CD14-positive monocyte (primary cell): ENCODE data around the gene PAMR1. TPM values are rescaled to one million over a fixed set of nuclear protein-coding genes. Genes with fewer than 3 reads are reported as not detected.

Source experiments
- DNase-seq, 3 donors: peaks; one replicate each; pipeline ENCODE4 v3.0.0-alpha.2; 2011 to 2022
- H2AFZ ChIP-seq: 2 replicates; pipeline ENCODE4 v1.6.0; 2012; ENCODE audit warnings: mild to moderate bottlenecking, low read depth, low read length, inconsistent platforms; ENCODE audit not compliant: insufficient read depth, poor library complexity, severe bottlenecking
- H3K27ac ChIP-seq, 2 donors: 1 replicate in 1 of 2; 2 replicates in 1 of 2; pipeline ENCODE4 v1.5.1; 2012 to 2013; ENCODE audit warnings: low read length in 2 of 2, control low read depth in 1 of 2, inconsistent platforms in 1 of 2, low read depth in 1 of 2, mild to moderate bottlenecking in 1 of 2
- H3K27me3 ChIP-seq, 2 donors: one replicate each; pipeline versions ENCODE4 v1.6.0 to v1.6.1; 2011 to 2013; ENCODE audit warnings: low read length in 2 of 2; ENCODE audit not compliant: control insufficient read depth in 2 of 2, insufficient read depth in 2 of 2
- H3K36me3 ChIP-seq, 2 donors: replicated peaks in 1 of 2; 1 replicate in 1 of 2; 2 replicates in 1 of 2; pipeline versions ENCODE4 v1.5.1 to v1.6.1; 2012 to 2013; ENCODE audit warnings: low read length in 2 of 2, control low read depth in 1 of 2, inconsistent platforms in 1 of 2, mild to moderate bottlenecking in 1 of 2; ENCODE audit not compliant: insufficient read depth in 2 of 2, control insufficient read depth in 1 of 2
- H3K4me1 ChIP-seq, 2 donors: 1 replicate in 1 of 2; 2 replicates in 1 of 2; pipeline versions ENCODE4 v1.5.1 to v1.6.1; 2012 to 2013; ENCODE audit warnings: low read length in 2 of 2, control low read depth in 1 of 2, inconsistent platforms in 1 of 2, mild to moderate bottlenecking in 1 of 2, moderate library complexity in 1 of 2; ENCODE audit not compliant: insufficient read depth in 2 of 2, control insufficient read depth in 1 of 2
- H3K4me2 ChIP-seq: replicated peaks from 2 replicates; pipeline ENCODE3; 2012; ENCODE audit warnings: low read length, moderate library complexity, mild to moderate bottlenecking; ENCODE audit not compliant: poor library complexity, severe bottlenecking; ENCODE audit errors: extremely low read depth
- H3K4me3 ChIP-seq, 3 experiments: fragments of 200-600 bp in 1 of 3; sonication (generic) in 1 of 3; replicated peaks in 1 of 3; 1 replicate in 2 of 3; 2 replicates in 1 of 3; pipeline ENCODE4 v1.5.1; 2011 to 2013; ENCODE audit warnings: low read length in 3 of 3, mild to moderate bottlenecking in 3 of 3, control low read depth in 2 of 3, low read depth in 2 of 3, inconsistent platforms in 1 of 3, moderate library complexity in 1 of 3
- H3K79me2 ChIP-seq: 2 replicates; pipeline ENCODE4 v1.6.0; 2012; ENCODE audit warnings: mild to moderate bottlenecking, control low read depth, inconsistent platforms, low read length, moderate library complexity; ENCODE audit not compliant: insufficient read depth
- H3K9ac ChIP-seq: 2 replicates; pipeline ENCODE4 v1.6.0; 2017; ENCODE audit warnings: low read length, mild to moderate bottlenecking; ENCODE audit not compliant: insufficient read depth, poor library complexity, severe bottlenecking
- H3K9me3 ChIP-seq, 2 donors: replicated peaks in 1 of 2; 1 replicate in 1 of 2; 2 replicates in 1 of 2; pipeline versions ENCODE4 v1.5.1 to v1.6.1; 2012 to 2013; ENCODE audit warnings: low read length in 2 of 2, control low read depth in 1 of 2; ENCODE audit not compliant: control insufficient read depth in 1 of 2, insufficient read depth in 1 of 2
- H4K20me1 ChIP-seq: 2 replicates; pipeline ENCODE4 v1.6.0; 2012; ENCODE audit warnings: mild to moderate bottlenecking, low read length, control low read depth, moderate library complexity; ENCODE audit not compliant: insufficient read depth
- H3K27ac Mint-ChIP-seq, 7 donors: one replicate each; pipeline ENCODE4 v1.8.0; 2020; ENCODE audit warnings: mild to moderate bottlenecking in 7 of 7, mixed read lengths in 7 of 7, moderate library complexity in 6 of 7, inconsistent platforms in 2 of 7
- H3K27me3 Mint-ChIP-seq, 3 donors: one replicate each; pipeline ENCODE4 v1.8.0; 2021 to 2022; ENCODE audit warnings: low read depth in 3 of 3, mild to moderate bottlenecking in 3 of 3, mixed read lengths in 3 of 3, moderate library complexity in 3 of 3, inconsistent platforms in 1 of 3
- H3K36me3 Mint-ChIP-seq, 2 donors: one replicate each; pipeline ENCODE4 v1.8.0; 2020; ENCODE audit warnings: mixed read lengths in 2 of 2, inconsistent platforms in 1 of 2, mild to moderate bottlenecking in 1 of 2
- H3K4me1 Mint-ChIP-seq: one replicate; pipeline ENCODE4 v1.8.0; 2020; ENCODE audit warnings: mild to moderate bottlenecking, mixed read lengths
- H3K4me3 Mint-ChIP-seq, 2 donors: one replicate each; pipeline ENCODE4 v1.8.0; 2020; ENCODE audit warnings: mild to moderate bottlenecking in 2 of 2, mixed read lengths in 2 of 2, moderate library complexity in 1 of 2
- H3K9me3 Mint-ChIP-seq, 7 donors: one replicate each; pipeline ENCODE4 v1.8.0; 2020 to 2022; ENCODE audit warnings: mixed read lengths in 7 of 7, mild to moderate bottlenecking in 6 of 7, moderate library complexity in 6 of 7, inconsistent platforms in 2 of 7
- CTCF ChIP-seq: fragments of 200-600 bp; IDR thresholded peaks from one replicate; pipeline ENCODE4 v1.8.0; 2022; ENCODE audit warnings: antibody characterized with exemption, mild to moderate bottlenecking
- whole genome bisulfite sequencing: methylation state at CpG from one replicate; pipeline ENCODE4 v1.1.5; 2013; ENCODE audit warnings: missing lambda C conversion rate; ENCODE audit not compliant: insufficient coverage; 5-methylcytosine and 5-hydroxymethylcytosine counted together
- intact Hi-C, 2 donors: fragments of 100-400 bp; cut with micrococcal nuclease; formaldehyde crosslinking; loops; one replicate each; pipeline versions ENCODE4 v1.15.0 to v1.15.1; 2023
- polyA plus RNA-seq, 3 donors: library from polyadenylated mRNA; depleted of rRNA in 1 of 3; unstranded in 2 of 3; stranded (reverse) in 1 of 3; fragments of 300-500 nt in 2 of 3; fragments of >200 nt in 1 of 3; fragmentation: Illumina TruSeq in 2 of 3; gene quantifications; 1 replicate in 2 of 3; 2 replicates in 1 of 3; pipeline ENCODE4 v1.2.3, GENCODE V29; 2012 to 2021

The PAMR1 gene
- polyA plus RNA-seq, 3 donors, result not detected

- no peak overlapping the region for H3K4me3 ChIP-seq
- DNase-seq, result no peak
- H4K20me1 ChIP-seq, result no peaks in the 10 kb centered on the region
- peaks cover 0 to 2% (median 0%) of the 10 kb centered on the region in 7 donors for H3K9me3 Mint-ChIP-seq
- H3K9ac ChIP-seq, result no peak overlapping the region
- no peak for TF ChIP-seq CTCF
- H3K27ac Mint-ChIP-seq, result no peak overlapping the region
- no peaks in the 10 kb centered on the region for H3K4me1 ChIP-seq
- intact Hi-C loops, result no loop called here
- no peaks in the 10 kb centered on the region for H3K36me3 Mint-ChIP-seq
- H3K4me2 ChIP-seq, result no peak overlapping the region
- peaks cover 0 to 2% of the 10 kb centered on the region in 2 donors for H3K27me3 ChIP-seq
- H3K27ac ChIP-seq, result no peak overlapping the region
- no peak overlapping the region for H2AFZ ChIP-seq
- peaks cover 9 to 16% (median 10%) of the 10 kb centered on the region in 3 donors for H3K27me3 Mint-ChIP-seq
- WGBS, result 74% methylated on average over 13 of the region's 13 CpGs
- no peaks in the 10 kb centered on the region for H3K36me3 ChIP-seq
- no peak overlapping the region for H3K4me3 Mint-ChIP-seq
- no peaks in the 10 kb centered on the region for H3K79me2 ChIP-seq
- H3K9me3 ChIP-seq, result no peaks in the 10 kb centered on the region
- no peaks in the 10 kb centered on the region for H3K4me1 Mint-ChIP-seq
Measured at GRCh38 chr11:35463331-35463751, 62.1 kb downstream of the PAMR1 start.

GRCh38 chr11:35461917-35462538 is 63.4 kb downstream of the PAMR1 start:
- H3K4me3 ChIP-seq, result no peak overlapping the region
- H3K27me3 Mint-ChIP-seq, result peaks cover 9 to 16% (median 11%) of the 10 kb centered on the region in 3 donors
- DNase-seq, result no peak
- H3K4me1 ChIP-seq, result no peaks in the 10 kb centered on the region
- peaks cover 3 to 4% of the 10 kb centered on the region in 2 donors for H3K27me3 ChIP-seq
- no peaks in the 10 kb centered on the region for H4K20me1 ChIP-seq
- no peaks in the 10 kb centered on the region for H3K4me1 Mint-ChIP-seq
- TF ChIP-seq CTCF, result no peak
- H3K9me3 Mint-ChIP-seq, result peaks cover 0 to 2% (median 0%) of the 10 kb centered on the region in 7 donors
- H3K4me3 Mint-ChIP-seq, result no peak overlapping the region
- no peak overlapping the region for H3K27ac Mint-ChIP-seq
- H2AFZ ChIP-seq, result no peak overlapping the region
- H3K27ac ChIP-seq, result no peak overlapping the region
- H3K36me3 Mint-ChIP-seq, result no peaks in the 10 kb centered on the region
- no peaks in the 10 kb centered on the region for H3K79me2 ChIP-seq
- intact Hi-C loops, result no loop called here
- H3K36me3 ChIP-seq, result no peaks in the 10 kb centered on the region
- H3K9me3 ChIP-seq, result no peaks in the 10 kb centered on the region
- no peak overlapping the region for H3K4me2 ChIP-seq
- no CpG with 5 or more reads among the region's 2 CpGs for WGBS
- H3K9ac ChIP-seq, result no peak overlapping the region
